GM21717 (cell line): ENCODE results near the gene OTOP2.

Source experiments
- ATAC-seq: cut with Tn5 transposase; IDR thresholded peaks from one replicate; pipeline ENCODE4 v1.9.1; 2021; ENCODE audit warnings: mild to moderate bottlenecking, moderate library complexity; ENCODE audit not compliant: unreplicated experiment

Gene OTOP2

GRCh38 chr17:74924250-74924948, at the start of gene OTOP2:
OTOP2 (plus strand) TSS chr17:74924273; CDS start chr17:74924633, 360 bp downstream.
- ATAC-seq = no peak

- ATAC-seq = no peak
Observed at GRCh38 chr17:74874615-74875037, 49.4 kb upstream of the OTOP2 start.

- no peak for ATAC-seq
Observed at GRCh38 chr17:74875155-74875976, 48.7 kb upstream of the OTOP2 start.

- no peak for ATAC-seq
Observed at GRCh38 chr17:74875977-74876593, 48.0 kb upstream of the OTOP2 start.

GRCh38 chr17:74877592-74878548, 46.2 kb upstream of the OTOP2 start:
- ATAC-seq = no peak

- ATAC-seq = no peak
Observed at GRCh38 chr17:74878658-74879057, 45.4 kb upstream of the OTOP2 start.

- no peak for ATAC-seq
Observed at GRCh38 chr17:74879308-74879707, 44.8 kb upstream of the OTOP2 start.

GRCh38 chr17:74881073-74881472, 43.0 kb upstream of the OTOP2 start:
- ATAC-seq = no peak

GRCh38 chr17:74882517-74883240, 41.4 kb upstream of the OTOP2 start:
- ATAC-seq = no peak

GRCh38 chr17:74883241-74883745, 40.8 kb upstream of the OTOP2 start:
- ATAC-seq = no peak

- ATAC-seq = no peak
Observed at GRCh38 chr17:74888469-74888868, 35.6 kb upstream of the OTOP2 start.

- ATAC-seq = no peak
Observed at GRCh38 chr17:74890554-74890953, 33.5 kb upstream of the OTOP2 start.

- no peak for ATAC-seq
Observed at GRCh38 chr17:74892013-74892841, 31.8 kb upstream of the OTOP2 start.

- ATAC-seq = no peak
Observed at GRCh38 chr17:74892974-74893911, 30.8 kb upstream of the OTOP2 start, which contains the start of gene FADS6. FADS6 (minus strand) TSS chr17:74893633; CDS start chr17:74893595, 38 bp downstream.

- no peak for ATAC-seq
Observed at GRCh38 chr17:74893936-74894671, 30.0 kb upstream of the OTOP2 start.

- ATAC-seq = no peak
Observed at GRCh38 chr17:74898376-74898946, 25.6 kb upstream of the OTOP2 start.

GRCh38 chr17:74900208-74900607, 23.9 kb upstream of the OTOP2 start:
- no peak for ATAC-seq
